SHP77 (cell line): Measurements from ENCODE around the gene IFNGR2.

ENCODE experiments used
- DNase-seq, 2 experiments: peaks; one replicate each; lab custom pipeline; 2025; lab: John Stamatoyannopoulos, UW

IFNGR2 gene

GRCh38 chr21:33481314-33481943 lies 78.2 kb downstream of the IFNGR2 start:
- no peak for DNase-seq
